Stimulated activated naive CD8-positive, alpha-beta T cell treated with anti-CD3 and anti-CD28 coated beads, Interleukin-15, Interleukin-2, amounts not matched to agents 100 U/mL and 50 U/mL, for 24 hours (primary cell): ENCODE data around the gene RASSF10.
"Not testable (repeated sequence)": the region's sequence is repeated elsewhere in the genome, so short reads cannot be mapped to it uniquely, and the experiment has no call there.

Experiments
- ATAC-seq: fragments of 150-1000 bp; cut with Tn5 transposase; one replicate; pipeline ENCODE4 v1.10.0; 2021
- DNase-seq: peaks from one replicate; pipeline ENCODE4 v3.0.0; 2021

Gene RASSF10

DNA sequence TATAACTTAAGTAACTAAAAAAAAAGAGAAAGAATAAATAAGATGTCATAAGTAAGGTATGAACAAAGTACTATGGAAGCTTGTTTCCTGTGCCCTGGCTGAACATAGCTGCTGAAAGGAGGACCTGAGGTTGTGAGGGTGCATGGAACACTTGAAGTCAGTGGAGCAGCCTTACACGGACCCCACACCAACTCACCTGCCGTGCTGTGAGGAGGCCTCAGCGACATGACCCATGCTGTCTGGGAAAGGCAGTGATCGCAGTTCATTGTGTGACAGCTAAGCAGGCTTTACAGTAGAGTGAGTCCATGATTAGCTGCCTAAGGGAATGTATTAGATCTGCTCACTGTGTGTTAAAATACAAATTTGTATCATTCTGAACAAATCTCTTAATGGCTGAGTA, 17.6 kb downstream of the RASSF10 start:
- ATAC-seq, result no peak

DNA sequence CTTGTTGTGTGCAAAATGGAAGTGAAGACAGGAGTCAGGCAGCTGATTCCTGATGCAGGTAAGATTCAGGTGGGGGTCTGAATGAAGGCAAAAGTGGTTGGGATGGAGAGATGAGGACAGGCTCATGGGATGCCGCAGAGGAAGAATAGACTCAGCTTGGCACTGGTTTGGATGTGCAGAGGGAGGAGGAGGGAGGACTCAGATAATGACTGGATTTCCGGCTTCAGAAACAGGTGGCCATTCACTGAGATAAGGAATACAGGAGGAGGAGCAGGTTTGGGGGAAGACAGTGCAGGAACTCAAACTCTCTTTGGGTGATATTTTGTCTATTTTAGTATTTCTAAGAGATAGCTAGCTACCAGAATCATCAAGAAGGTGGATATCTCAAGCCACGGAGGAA, 19.2 kb downstream of the RASSF10 start:
- DNase-seq (no peak), ATAC-seq (no peak)

More for the DNA sequence above, 17.6 kb downstream of the RASSF10 start:
- no peak for DNase-seq

DNA sequence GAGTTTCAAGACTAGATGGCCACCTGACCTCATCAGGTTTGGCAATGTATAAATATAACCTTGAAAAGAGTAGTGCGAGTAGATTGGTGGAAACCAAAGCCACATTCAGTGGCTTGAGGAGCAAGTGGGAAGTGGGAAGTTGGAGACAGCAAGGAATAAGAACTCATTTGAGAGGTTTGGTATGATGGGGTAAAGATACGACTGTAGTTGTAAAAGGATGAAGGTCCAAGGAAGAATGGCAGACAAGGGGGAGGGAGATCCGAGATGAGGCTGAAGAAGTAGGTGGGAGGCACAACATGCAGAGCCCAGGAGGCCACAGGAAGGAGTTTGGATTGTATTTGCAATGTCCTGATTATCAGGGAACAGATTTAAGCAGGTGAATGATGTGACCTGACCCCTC, 20.8 kb downstream of the RASSF10 start:
- ATAC-seq, result no peak
- DNase-seq, result no peak

DNA sequence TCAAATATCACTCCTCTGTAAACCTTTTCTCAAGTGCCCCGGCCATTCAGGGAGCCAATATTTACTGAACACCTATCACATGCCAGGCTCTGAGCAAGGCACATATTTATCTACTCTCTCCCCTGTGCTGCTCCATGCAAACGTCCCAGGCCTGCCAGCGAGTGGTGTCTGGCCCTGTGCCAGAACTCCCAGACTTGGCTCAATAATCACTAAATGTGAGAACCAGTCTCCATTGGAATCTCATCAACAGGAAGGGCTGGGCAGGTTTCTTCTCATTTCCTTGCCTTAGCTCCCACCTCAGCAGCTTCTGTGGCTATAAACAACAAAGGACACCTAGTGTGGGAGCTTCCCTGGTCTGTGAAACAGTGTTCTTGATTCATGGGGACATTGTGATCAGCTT, 21.7 kb downstream of the RASSF10 start:
- no peak for ATAC-seq
- DNase-seq, result no peak

DNA sequence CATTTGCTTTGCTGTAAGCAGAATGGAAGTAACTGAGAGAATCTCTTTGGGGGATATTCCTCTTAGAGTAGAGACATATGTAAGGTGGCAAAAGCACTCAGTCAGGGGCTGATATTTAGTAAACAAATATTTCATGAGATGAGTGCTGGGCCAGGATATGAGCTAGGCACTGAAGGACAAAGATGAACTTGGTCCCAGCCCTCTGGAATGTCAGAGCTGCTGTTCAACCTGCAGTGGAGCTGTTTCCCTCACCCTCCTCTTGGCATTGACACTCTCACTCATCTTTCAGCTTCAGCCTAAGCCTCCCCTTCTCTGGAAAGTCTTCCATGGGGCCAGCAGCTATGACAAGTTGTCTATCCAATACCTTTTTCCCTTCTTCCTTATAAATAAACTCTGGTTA, 22.2 kb downstream of the RASSF10 start:
- ATAC-seq (no peak), DNase-seq (no peak)

DNA sequence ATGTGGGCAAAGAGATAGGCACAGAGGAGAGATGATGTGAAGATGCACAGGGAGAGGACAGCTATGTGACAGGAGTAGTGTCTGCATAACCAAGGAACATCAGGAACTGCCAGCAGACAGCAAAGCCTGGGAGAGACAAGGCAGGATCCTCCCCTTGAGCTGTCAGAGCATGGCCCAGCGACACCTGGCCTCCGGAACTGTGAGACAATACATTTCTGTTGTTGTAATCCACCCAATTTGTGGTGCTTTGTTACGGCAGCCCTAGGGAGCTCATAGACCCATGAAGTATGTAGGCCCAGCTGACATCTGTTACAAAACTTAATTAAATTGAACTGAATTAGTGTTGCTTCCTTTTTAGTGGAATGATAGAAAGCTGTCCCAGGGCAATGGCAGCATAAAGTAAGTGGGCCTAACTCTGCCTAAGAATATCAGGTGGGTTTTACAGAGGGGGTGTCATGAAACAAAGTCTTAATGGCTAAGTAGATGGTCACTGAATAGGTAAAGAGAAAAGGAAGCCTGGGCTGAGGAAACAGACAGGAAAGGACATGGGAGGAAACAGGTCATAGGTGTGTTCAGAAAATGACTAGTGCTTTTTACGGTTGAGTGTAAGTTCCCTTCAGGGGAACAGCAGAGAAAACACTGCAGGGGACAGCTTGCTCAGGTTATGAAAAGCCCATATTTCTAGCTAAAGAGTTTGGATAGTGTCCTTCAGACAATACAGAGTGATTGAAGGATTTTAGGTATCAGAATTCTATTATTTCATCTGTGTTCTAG, 24.8 kb downstream of the RASSF10 start:
- DNase-seq (no peak), ATAC-seq (no peak)

DNA sequence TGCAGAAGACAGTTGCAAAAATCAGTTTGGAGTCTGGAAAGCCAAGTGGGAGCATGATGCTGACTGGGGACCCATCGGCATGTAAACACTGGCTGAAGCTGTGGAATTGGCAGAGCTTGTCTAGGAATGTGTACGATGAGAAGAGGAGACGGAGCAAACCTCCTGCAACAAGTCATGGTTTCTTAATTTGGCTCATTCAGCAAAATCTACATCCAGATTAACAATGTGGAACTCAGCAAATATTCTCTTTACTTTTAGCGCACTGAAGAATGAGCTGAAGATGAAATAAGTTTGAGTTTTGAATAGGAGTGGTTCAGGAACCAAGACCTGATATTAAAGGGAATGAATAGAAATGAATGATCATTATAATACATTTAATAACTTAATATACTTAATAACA, 26.6 kb downstream of the RASSF10 start:
- no peak for DNase-seq
- ATAC-seq, result no peak

DNA sequence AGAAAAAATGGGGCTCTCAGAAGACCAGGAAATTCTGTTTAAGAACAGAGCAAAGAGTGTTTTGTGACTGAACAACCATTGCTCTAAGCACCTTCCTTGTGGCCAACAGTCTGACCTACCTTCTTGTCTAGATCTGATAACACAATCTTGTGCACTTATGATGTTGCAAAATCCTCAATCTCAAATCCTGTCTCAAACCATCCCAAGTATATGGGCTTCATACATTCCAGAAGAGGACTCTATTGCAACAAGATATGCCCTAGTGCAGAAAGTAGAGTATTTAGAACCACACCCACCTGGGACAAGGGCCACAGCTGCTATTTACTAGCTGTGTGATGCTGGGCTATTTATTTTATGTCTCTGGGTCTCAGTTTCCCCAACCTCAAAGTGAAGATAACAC, 27.1 kb downstream of the RASSF10 start:
- ATAC-seq, result no peak
- DNase-seq, result no peak

DNA sequence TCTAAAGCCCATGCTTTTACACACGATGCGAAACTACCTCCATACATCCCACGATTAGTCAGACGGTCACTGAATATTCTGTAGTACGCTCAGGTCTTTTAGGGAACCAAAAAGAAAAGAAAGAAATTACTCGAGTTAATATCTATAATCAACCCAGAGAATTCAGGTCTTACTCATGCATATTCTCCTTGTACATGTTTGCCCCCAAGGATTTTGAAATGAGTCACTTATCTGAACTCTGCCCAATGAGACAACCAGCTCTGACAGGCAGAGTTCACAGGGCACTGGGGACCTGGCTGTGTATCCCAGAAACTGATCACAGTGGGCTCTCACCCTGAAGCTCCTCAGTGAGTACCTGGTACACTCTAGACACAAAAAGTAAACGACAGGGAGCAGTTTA, 29.2 kb downstream of the RASSF10 start:
- ATAC-seq (no peak), DNase-seq (no peak)

DNA sequence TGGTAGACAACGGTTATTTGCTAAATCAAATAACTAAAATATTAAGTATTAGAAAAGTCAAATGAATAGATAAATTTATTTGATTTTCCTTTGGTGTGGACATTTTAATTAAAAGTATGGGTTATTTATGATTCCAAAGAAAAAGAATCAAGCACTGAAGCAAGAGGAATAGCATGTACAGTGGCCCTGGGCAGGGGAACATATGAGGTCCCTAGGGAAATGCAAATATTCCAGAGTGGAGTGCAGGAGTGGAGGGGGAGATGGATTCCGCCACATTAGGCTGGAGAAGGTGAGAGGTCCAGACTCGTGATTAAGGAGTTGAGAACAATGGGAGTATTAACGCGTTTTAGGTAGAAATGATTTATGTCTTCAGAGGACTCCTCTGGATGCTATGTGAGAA, 30.0 kb downstream of the RASSF10 start:
- ATAC-seq, result no peak
- no peak for DNase-seq

DNA sequence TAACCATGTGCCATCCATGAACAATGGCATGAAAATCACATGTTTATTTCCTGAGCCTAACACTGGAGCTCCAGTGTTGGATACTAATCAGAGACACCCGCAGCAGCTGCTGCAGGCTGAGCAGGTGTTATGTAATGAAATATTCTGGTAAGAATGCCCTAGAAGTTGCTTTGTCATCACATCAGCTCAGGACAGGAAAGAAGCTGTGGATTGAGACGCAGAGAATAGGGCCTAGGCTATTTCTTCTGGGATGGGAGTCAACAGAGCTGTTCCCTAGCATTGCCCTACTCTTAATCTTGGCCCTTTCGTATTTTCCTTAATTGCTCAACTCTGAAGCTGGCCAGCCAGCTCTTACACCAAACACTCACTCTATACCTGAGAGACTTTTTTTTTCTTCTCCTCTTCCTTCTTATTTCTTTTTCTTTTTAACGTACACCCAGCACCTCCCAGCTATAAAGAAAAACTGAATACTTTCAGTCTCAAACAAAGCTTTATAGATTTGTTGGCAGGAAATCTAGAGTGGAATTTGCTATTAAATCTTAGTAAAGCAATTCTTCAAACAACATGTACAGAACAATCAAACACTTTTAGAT, 31.9 kb downstream of the RASSF10 start:
- no peak for DNase-seq

DNA sequence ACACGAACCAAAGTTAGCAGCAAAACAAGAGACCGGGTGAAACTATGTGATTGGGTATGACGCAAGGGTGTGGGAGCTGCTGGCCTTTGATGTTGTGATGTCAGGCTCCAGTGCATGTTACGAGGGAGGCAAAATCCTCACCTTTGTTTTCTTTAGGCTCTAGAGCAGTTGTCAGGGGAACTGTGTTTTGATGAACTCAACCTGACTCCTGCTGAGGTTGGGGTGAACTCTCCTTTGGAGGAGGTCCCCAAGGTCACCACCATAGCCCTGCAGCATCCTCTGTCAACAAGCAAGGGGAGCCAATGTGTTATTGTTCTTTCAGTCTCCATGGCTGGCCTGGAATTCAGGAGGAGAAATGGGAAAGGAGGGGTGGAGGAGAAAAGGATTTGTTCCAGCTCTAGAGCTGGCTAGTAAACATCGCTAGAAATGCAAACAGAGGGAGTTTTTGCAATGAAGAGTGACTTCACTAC, 33.8 kb downstream of the RASSF10 start:
- ATAC-seq (no peak), DNase-seq (no peak)

More for the DNA sequence above, 31.9 kb downstream of the RASSF10 start:
- ATAC-seq, result no peak

DNA sequence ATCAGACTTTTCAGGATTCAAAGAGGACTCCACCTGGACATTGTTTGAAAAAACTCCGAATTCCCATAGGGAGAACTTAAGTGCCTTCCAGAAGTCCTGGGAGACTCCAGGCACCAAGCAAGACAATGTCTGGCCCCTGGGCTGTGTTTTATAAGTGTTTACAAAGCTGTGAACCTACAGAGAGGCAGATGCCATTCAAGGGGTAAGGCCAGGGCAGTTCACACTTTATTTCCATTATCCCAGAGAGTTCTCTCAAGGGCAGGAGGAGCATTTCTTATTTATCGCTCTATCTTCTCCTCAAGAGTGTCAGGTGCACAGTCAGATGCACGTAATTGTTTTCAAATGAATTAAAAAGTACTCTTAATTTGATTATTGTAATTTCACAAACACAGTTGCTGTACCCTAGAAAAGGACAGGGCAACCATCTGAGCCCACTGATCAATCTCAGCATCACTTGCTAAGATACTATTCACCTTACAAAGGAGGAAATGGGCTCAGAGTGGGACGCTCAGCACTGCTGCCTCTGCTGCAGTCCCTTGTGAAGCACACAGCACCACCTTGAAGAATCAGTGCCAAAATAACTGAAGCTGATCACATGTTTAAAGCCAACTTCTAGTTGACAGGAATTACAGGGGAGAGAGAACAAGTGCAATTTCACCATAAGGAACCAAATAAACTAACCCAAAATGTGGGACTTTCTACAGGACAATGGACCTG, 35.0 kb downstream of the RASSF10 start:
- DNase-seq, result no peak
- no peak for ATAC-seq

DNA sequence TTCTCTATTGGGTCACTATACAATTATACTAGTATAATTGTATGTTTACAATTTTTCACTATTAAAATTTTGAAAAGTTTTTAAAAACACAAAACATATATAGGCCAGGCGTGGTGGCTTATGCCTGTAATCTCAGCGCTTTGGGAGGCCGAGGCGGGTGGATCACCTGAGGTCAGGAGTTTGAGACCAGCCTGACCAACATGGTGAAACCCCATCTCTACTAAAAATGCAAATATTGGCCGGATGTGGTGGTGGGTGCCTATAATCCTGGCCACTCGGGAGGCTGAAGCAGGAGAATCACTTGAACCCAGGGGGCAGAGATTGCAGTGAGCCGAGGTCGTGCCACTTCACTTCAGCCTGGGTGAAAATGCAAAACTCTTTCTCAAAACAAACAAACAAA, 36.0 kb downstream of the RASSF10 start:
- not testable (repeated sequence) for DNase-seq, ATAC-seq

DNA sequence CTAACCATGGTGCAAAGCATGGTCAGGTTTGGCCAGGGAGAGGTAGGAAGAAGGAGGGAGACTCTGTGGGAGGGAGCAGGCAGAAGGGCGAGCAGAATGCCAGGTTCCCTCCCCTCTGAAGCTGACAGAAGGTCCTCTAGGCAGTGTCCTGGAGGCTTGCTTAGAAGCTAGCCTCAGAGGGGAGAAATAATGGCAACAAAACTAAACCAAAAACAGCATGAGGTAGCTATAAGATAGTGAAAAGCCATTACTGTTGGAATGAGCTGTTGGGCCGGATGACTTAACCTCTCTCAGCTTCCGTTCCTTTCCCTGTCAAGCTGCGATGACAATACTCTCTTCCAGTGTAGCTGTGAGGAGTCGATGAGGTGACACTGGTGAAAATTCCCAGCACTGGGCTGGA, 36.6 kb downstream of the RASSF10 start:
- DNase-seq (no peak), ATAC-seq (no peak)

DNA sequence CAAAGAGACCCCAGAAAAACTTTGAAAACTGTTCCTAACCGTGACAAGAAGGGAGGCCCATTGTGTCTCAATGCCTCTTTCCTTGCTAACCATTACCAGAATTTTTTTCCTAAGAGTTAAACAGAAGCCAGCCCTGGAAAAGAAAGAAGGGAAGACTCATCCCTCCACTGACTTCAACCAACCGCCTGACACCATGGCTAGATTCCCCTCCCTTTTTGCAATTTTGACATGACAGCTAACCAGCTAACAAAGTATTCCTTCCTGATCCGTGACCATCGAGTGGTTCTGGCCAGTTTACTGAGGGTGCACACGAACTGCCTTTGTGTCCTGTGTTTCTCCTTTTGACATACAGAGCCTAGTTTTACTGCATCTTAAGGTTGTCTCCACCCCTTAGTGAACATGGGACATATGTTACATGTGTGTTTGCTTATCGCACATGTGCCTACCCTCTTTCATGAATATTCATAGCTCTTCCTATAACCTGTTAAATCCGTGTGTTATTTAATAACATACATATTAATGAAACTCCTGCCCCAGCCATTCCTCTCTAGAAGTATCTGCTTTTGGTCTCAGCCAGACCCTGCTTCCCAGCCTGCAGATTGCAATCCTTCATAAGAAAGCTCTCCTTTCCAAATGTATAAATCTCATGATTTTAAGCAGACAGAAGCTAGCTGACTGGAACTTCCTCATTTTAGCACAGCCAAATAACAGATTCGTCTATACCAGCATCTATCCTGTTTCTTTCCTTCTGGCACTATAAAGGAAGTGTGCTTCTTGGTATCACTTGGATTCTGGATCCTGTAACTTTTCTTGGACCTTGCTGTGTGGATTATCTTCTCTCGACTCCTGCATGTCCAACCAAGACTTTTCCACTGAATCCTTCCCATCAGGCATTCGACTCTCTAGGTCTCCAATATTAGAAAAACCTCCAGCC, 37.8 kb downstream of the RASSF10 start:
- DNase-seq (no peak), ATAC-seq (no peak)

DNA sequence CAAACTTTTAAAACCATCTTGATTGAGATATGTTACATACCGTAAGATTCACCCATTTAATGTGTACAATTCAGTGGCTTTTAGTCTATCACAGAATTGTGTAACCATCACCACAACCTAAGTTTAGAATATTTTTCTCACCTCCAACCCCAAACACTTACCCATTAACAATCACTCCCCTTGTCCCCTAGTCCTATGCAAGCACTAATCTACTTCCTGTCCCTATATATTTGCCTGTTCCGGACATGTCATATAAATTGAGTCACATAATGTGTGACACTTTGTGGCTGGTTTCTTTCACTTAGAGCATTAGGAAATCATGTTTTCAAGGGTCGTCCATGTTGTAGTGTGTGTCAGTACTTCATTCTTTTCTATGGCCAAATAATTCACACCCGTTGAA, 38.8 kb downstream of the RASSF10 start:
- no peak for DNase-seq
- ATAC-seq, result no peak

DNA sequence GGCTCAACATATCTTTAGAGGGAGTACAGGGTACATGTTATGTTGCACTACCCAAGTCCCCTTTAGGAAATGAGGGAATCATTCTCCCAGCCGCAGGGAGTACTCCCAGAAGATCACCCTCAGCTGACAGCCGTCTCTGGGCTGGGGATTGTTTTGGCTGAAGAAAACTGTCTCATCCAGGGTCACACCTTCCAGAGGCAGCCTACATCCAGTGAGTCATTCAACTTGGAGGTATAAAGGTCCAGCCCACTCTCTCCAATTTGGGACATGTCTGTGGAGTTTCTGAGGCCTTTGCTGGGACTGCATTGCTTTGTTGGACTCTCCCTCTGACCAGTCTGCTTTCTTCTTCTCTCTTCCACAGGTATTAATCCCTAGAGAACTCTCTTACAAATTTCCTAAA, 42.1 kb downstream of the RASSF10 start:
- ATAC-seq, result no peak
- no peak for DNase-seq

DNA sequence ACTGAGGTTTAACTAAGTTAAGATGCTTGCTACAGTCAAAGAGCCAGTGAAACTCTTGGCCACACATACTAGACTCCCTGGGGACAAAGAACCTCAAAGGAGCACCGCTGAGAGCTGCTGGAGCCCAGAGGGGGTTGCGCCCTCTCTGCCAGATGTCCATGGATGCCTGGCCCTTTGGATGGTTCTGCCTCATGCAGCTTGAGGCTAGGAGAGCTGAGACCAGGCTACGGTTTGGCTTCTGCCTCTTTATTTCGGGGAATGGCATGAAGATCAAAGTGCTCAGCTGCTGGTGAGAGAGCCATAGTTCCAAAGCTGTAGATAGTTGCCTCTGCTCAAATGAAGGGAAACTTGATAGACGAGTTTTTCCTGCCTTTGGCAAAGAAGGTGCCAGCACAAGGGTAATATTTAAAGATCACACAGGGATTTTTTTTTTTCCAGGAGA, 43.0 kb downstream of the RASSF10 start:
- ATAC-seq, result no peak
- DNase-seq, result no peak

DNA sequence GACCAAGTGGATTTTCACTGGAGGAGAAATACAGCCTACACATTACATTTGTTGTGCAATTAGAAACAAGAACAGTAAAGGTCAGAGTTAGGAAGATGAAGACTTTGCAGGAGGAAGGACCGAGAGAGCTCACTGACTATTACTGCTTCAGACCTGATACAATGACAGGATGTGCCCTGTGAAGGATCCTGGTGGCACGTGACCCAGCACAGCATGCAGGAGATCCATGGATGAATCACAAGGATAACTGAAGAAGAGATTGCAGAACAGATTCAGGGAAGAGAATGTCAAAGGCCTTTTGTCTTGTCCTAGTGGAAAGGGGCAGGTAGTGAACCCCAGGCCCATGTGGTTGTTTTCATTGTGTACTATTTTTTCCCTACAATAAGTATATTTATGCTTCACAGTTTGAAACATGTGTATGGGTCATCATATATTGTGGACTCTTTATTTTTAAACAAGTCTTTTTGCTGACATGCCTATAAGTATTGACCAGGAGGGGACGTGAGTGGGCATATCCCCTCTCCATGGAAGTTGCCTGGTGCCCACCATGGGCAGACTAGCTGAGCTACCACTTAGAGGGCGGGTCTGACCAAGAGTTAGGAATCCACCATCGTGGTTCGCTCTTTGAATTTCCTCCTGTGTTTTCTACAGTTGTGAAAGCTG, 44.3 kb downstream of the RASSF10 start:
- ATAC-seq (no peak), DNase-seq (no peak)

DNA sequence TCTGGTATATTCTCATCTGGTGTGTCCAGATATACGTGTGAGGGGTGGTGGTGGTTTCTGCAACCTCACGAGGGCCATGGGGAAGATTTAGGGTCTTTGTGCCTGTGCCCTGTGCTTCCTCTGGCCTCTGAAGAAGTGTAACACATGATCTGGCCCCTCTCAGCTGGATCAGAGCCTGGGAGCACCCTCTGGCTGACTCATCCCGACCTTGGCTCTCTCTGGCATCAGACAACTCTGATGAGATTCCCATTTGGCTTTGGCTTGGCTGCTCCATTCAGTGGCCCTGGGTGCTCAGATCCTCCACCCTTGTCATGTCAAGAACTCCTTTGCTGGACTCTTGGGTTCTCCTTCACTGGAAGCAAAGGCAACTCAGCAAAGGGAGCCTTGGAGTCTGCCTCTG, 45.2 kb downstream of the RASSF10 start:
- ATAC-seq (no peak), DNase-seq (no peak)

DNA sequence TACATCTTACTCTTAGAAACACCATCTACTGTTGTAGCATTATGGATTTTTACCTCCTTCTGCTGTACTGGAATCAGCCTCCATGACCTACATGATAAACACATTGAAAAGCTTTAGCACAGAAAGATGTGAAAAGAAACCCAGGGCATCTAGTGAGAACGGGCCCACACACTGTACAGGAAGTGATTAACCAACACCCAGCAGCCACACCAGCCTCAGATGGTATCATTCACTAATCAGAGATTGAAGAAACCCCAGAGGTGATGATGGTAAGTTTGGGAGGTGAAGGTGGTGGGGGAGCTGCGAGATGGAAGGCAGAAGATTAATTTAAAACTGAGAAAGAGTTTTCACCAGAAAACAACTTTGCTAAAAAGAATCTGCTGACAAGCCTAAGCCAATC, 46.1 kb downstream of the RASSF10 start:
- DNase-seq (no peak), ATAC-seq (peak; percentile 43)
